Endothelial cell of umbilical vein (primary cell): ENCODE data around the gene IRF8. TPM values are rescaled to one million over a fixed set of nuclear protein-coding genes. Genes with fewer than 3 reads are reported as not detected.

Experiments
- BruUV-seq: library from RNA; stranded (reverse); fragments of 400-500 nt; replicated peaks from 2 replicates; lab custom pipeline; 2021; lab: Mats Ljungman, UMichigan
- CTCF ChIA-PET: fragments of 300-600, 350-600 bp; sonication (Branson Sonifier 250); formaldehyde crosslinking; loops from one replicate; lab custom pipeline; 2021; ENCODE audit warnings: antibody characterized with exemption, inconsistent platforms; lab: Charles Lee
- POLR2A ChIA-PET: fragments of 300-600, 350-600 bp; sonication (Branson Sonifier 250); formaldehyde crosslinking; loops from one replicate; lab custom pipeline; 2021; ENCODE audit warnings: antibody characterized with exemption, inconsistent platforms; lab: Charles Lee
- DNase-seq: peaks from one replicate; pipeline ENCODE4 v3.0.0-alpha.2; 2011; ENCODE audit warnings: low read depth, low spot score
- FAIRE-seq: peaks from 2 replicates; lab custom pipeline; 2011; peaks lifted over from hg19 to GRCh38; lab: Jason Lieb, UNC
- H2AFZ ChIP-seq: 2 replicates; pipeline ENCODE4 v1.6.0; 2012; ENCODE audit warnings: low read depth, low read length, control low read depth, inconsistent platforms
- H3K27ac ChIP-seq: 2 replicates; pipeline ENCODE4 v1.5.1; 2011; ENCODE audit warnings: low read depth, mild to moderate bottlenecking, control low read depth, low read length, moderate library complexity; ENCODE audit not compliant: insufficient read depth
- H3K27me3 ChIP-seq, 2 experiments: 2 replicates each; pipeline versions ENCODE4 v1.6.0 to v1.6.1; 2011; ENCODE audit warnings: low read length in 2 of 2, mixed read lengths in 1 of 2; ENCODE audit not compliant: control insufficient read depth in 2 of 2, insufficient read depth in 2 of 2
- H3K36me3 ChIP-seq, 2 experiments: 2 replicates in 1 of 2; 3 replicates in 1 of 2; pipeline ENCODE4 v1.5.1; 2011; ENCODE audit warnings: low read length in 2 of 2, mild to moderate bottlenecking in 1 of 2, moderate library complexity in 1 of 2; ENCODE audit not compliant: control insufficient read depth in 2 of 2, insufficient read depth in 2 of 2; ENCODE audit errors: extremely low read depth in 1 of 2
- H3K4me1 ChIP-seq: 3 replicates; pipeline ENCODE4 v1.5.1; 2011; ENCODE audit warnings: mild to moderate bottlenecking, low read length; ENCODE audit not compliant: control insufficient read depth, insufficient read depth; ENCODE audit errors: extremely low read depth
- H3K4me2 ChIP-seq: 2 replicates; pipeline ENCODE4 v1.6.1; 2011; ENCODE audit warnings: low read length, control low read depth, mixed read lengths; ENCODE audit not compliant: insufficient read depth
- H3K4me3 ChIP-seq, 3 experiments: fragments of 200-600 bp in 1 of 3; sonication (generic), shearing (Covaris generic) in 1 of 3; replicated peaks in 1 of 3; 2 replicates each; pipeline ENCODE4 v1.5.1; 2011 to 2016; ENCODE audit warnings: control low read depth in 3 of 3, low read length in 3 of 3, mild to moderate bottlenecking in 2 of 3, inconsistent platforms in 1 of 3, low read depth in 1 of 3, moderate library complexity in 1 of 3; ENCODE audit not compliant: insufficient read depth in 1 of 3
- H3K79me2 ChIP-seq: 2 replicates; pipeline ENCODE4 v1.6.0; 2012; ENCODE audit warnings: low read length, inconsistent platforms; ENCODE audit not compliant: control insufficient read depth, insufficient read depth
- H3K9ac ChIP-seq: replicated peaks from 2 replicates; pipeline ENCODE3; 2011; ENCODE audit warnings: low read length, control low read depth; ENCODE audit not compliant: insufficient read depth; ENCODE audit errors: extremely low read depth
- H3K9me1 ChIP-seq: replicated peaks from 3 replicates; pipeline ENCODE4 v1.6.0; 2011; ENCODE audit warnings: mild to moderate bottlenecking, low read length; ENCODE audit not compliant: control insufficient read depth, insufficient read depth; ENCODE audit errors: extremely low read depth
- H3K9me3 ChIP-seq: replicated peaks from 2 replicates; pipeline ENCODE4 v1.5.1; 2012; ENCODE audit warnings: low read length, inconsistent platforms; ENCODE audit not compliant: control insufficient read depth, insufficient read depth
- H4K20me1 ChIP-seq: replicated peaks from 2 replicates; pipeline ENCODE3; 2011; ENCODE audit warnings: mild to moderate bottlenecking, low read length; ENCODE audit not compliant: control insufficient read depth, insufficient read depth; ENCODE audit errors: extremely low read depth
- EZH2 ChIP-seq: IDR thresholded peaks from 2 replicates; pipeline ENCODE4 v1.6.1; 2012; ENCODE audit warnings: borderline replicate concordance, low read depth, mild to moderate bottlenecking, moderate library complexity, low read length, inconsistent platforms; ENCODE audit not compliant: severe bottlenecking
- FOS ChIP-seq: IDR thresholded peaks from 2 replicates; pipeline ENCODE4 v1.6.1; 2011; ENCODE audit warnings: mild to moderate bottlenecking, low read length, moderate library complexity, borderline replicate concordance; ENCODE audit not compliant: insufficient read depth
- MYC ChIP-seq: IDR thresholded peaks from one replicate; pipeline ENCODE4 v1.6.1; 2011; ENCODE audit warnings: mild to moderate bottlenecking, low read depth, low read length
- POLR2A ChIP-seq: IDR thresholded peaks from 2 replicates; pipeline ENCODE4 v1.6.1; 2012; ENCODE audit warnings: low read depth, mild to moderate bottlenecking, control low read depth, low read length
- POLR2AphosphoS5 ChIP-seq: IDR thresholded peaks from 2 replicates; pipeline ENCODE4 v1.6.1; 2012; ENCODE audit warnings: low read depth, mild to moderate bottlenecking, control low read depth, low read length, moderate library complexity; ENCODE audit not compliant: insufficient read depth
- dilution Hi-C: fragments of 300-500 bp; cut with MboI; formaldehyde crosslinking; loops from one replicate; pipeline ENCODE4 v1.15.0; 2019; ENCODE audit warnings: low sequenced_read_pairs; ENCODE audit not compliant: extremely low pct_ligation_motif_present
- intact Hi-C: fragments of 100-400 bp; cut with micrococcal nuclease; formaldehyde crosslinking; loops from one replicate; pipeline ENCODE4 v1.10.0; 2022
- polyA plus RNA-seq, 4 experiments: library from polyadenylated mRNA; depleted of rRNA in 3 of 4; stranded (reverse) in 3 of 4; unstranded in 1 of 4; fragments of >200 nt; gene quantifications; 2 replicates each; pipeline versions ENCODE4 v1.2.1 to v1.2.3, GENCODE V29; 2011 to 2012; ENCODE audit warnings: missing spikeins in 1 of 4
- total RNA-seq: library from RNA; stranded (reverse); gene quantifications from 2 replicates; pipeline ENCODE4 v1.2.3, GENCODE V29; 2021
- TF ChIP-seq, protein P1 (sequence below): IDR thresholded peaks from 2 replicates; pipeline ENCODE4 v1.6.1; 2011; ENCODE audit not compliant: insufficient read depth, insufficient read length
- TF ChIP-seq, protein P2 (sequence below), 2 donors: IDR thresholded peaks; 1 replicate in 1 of 2; 2 replicates in 1 of 2; pipeline ENCODE4 v1.5.1; 2011; ENCODE audit warnings: low read length in 2 of 2, mild to moderate bottlenecking in 2 of 2, moderate library complexity in 2 of 2, control low read depth in 1 of 2, inconsistent platforms in 1 of 2, low read depth in 1 of 2; ENCODE audit not compliant: insufficient read depth in 1 of 2; ENCODE audit errors: extremely low read depth in 1 of 2

Gene IRF8
- total and polyA plus RNA-seq, 2 donors (not counting 3 experiments of a cell fraction or from before 2014, with no cell fraction given) = not detected

DNA sequence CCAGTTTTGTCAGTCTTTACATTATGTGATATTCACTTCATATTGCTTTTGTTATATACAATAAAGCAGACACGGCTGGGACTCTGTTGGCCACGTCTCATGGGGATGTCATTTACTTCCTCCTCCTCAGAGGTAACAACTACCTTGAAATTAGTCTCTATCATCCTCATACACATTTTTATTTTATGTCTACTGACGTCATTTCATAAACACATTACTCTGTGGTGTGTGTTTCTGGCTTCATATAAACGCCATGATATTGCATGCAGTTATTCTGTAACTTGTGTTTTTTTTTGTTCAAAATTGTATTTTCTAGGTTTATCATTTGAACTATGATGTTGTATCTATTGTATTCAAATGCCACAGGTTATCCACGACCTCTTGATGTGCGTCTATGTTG is 13.4 kb upstream of the IRF8 start:
- H3K9me3 ChIP-seq = no peaks in the 10 kb centered on the region
- peaks cover 5 to 18% of the 10 kb centered on the region in 2 experiments for H3K27me3 ChIP-seq
- no peak for FAIRE-seq
- H3K9me1 ChIP-seq = no peaks in the 10 kb centered on the region
- no peak for DNase-seq
- no peak overlapping the region for H3K4me3 ChIP-seq
- no peak overlapping the region for H3K9ac ChIP-seq
- no peak overlapping the region for H3K27ac ChIP-seq
- intact Hi-C loops (no loop called here), dilution Hi-C loops (no loop called here)
- no peak overlapping the region for H3K4me2 ChIP-seq
- H3K4me1 ChIP-seq = peaks cover 19% of the 10 kb centered on the region
- no peaks in the 10 kb centered on the region for H4K20me1 ChIP-seq
- ChIA-PET POLR2A (no interaction called here), CTCF (no interaction called here)
- TF ChIP-seq POLR2AphosphoS5 = no peak
- TF ChIP-seq MYC = no peak
- no peak for TF ChIP-seq FOS
- TF ChIP-seq, protein P1, sequence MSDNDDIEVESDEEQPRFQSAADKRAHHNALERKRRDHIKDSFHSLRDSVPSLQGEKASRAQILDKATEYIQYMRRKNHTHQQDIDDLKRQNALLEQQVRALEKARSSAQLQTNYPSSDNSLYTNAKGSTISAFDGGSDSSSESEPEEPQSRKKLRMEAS = no peak
- no peak for TF ChIP-seq EZH2
- TF ChIP-seq POLR2A = no peak
- TF ChIP-seq, protein P2, sequence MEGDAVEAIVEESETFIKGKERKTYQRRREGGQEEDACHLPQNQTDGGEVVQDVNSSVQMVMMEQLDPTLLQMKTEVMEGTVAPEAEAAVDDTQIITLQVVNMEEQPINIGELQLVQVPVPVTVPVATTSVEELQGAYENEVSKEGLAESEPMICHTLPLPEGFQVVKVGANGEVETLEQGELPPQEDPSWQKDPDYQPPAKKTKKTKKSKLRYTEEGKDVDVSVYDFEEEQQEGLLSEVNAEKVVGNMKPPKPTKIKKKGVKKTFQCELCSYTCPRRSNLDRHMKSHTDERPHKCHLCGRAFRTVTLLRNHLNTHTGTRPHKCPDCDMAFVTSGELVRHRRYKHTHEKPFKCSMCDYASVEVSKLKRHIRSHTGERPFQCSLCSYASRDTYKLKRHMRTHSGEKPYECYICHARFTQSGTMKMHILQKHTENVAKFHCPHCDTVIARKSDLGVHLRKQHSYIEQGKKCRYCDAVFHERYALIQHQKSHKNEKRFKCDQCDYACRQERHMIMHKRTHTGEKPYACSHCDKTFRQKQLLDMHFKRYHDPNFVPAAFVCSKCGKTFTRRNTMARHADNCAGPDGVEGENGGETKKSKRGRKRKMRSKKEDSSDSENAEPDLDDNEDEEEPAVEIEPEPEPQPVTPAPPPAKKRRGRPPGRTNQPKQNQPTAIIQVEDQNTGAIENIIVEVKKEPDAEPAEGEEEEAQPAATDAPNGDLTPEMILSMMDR (IDR thresholded peaks at IDR 0.05; ENCODE audit: extremely low read depth in 1 of 2, insufficient read depth in 1 of 2, low read depth in 1 of 2, low read length in 2 of 2) = no peak
- H3K79me2 ChIP-seq = no peaks in the 10 kb centered on the region
- no peak overlapping the region for H2AFZ ChIP-seq
- BruUV-seq = no TSS peak
- H3K36me3 ChIP-seq = no peaks in the 10 kb centered on the region
